ENCODE data around the gene PARP16. TPM values are rescaled to one million over a fixed set of nuclear protein-coding genes. Genes with fewer than 3 reads are reported as not detected.

Gene PARP16
- polyA plus RNA-seq, 2 of the 4 experiments (the other 2 are of a cell fraction): 7.5 to 9.8 TPM

DNA sequence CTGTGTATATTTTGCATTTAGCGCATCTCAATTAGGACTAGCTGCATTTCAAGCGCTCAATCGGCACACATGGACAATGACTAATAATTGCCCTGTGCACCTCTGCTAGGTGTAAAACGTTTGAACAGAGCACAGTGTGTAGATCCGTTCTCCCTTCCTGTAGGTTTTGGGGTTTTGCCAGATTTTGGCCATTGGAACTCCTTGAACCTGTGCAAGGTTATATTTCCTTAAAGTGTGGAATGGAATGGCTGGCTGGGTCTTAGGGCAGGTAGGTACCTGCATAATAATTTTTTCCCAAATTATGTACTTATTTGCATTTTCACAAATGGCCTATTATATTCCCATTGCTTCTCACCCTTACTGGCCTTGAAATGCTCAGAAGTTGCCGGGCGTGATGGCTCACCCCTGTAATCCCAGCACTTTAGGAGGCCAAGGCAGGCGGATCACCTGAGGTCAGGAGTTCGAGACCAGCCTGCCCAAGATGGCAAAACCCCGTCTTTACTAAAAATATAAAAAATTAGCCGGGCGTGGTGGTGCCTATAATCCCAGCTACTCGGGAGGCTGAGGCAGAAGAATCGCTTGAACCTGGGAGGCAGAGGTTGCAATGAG is 18.6 kb upstream of the PARP16 start:
- H3K4me1 ChIP-seq: peaks cover 23% of the 10 kb centered on the region
- 8% methylated on average over 14 of the region's 14 CpGs for WGBS (ENCODE audit: missing lambda C conversion rate)
- FAIRE-seq: no peak
- peak overlapping the region; percentile 20 for H3K4me3 ChIP-seq
- peak overlapping the region; percentile 68 for H3K4me2 ChIP-seq
- ChIA-PET CTCF (interaction anchor here (0.6 to 10.2 kb wide), 9 partner anchors 12 to 523 kb away, joined by 3 to 177 read pairs (median 4); partner anchors contain the start of genes CLPX and PARP16), POLR2A (interaction anchor here (0.6 to 2.8 kb wide), 37 partner anchors 8 to 564 kb away, joined by 3 to 103 read pairs (median 4); partner anchors contain the start of genes CLPX, HACD3, IGDCC3 and INTS14)
- peak overlapping the region; percentile 19 to 54; a peak in 5 of 6 replicates for H3K27ac ChIP-seq
- no peaks in the 10 kb centered on the region for H3K9me3 ChIP-seq
- peak; percentile 69 to 78 for ATAC-seq
- DNase-seq (ENCODE audit: low read depth in 1 of 2, low spot score in 1 of 2): peak in 1 of 2 experiments; percentile 74
- TF ChIP-seq, protein P1, sequence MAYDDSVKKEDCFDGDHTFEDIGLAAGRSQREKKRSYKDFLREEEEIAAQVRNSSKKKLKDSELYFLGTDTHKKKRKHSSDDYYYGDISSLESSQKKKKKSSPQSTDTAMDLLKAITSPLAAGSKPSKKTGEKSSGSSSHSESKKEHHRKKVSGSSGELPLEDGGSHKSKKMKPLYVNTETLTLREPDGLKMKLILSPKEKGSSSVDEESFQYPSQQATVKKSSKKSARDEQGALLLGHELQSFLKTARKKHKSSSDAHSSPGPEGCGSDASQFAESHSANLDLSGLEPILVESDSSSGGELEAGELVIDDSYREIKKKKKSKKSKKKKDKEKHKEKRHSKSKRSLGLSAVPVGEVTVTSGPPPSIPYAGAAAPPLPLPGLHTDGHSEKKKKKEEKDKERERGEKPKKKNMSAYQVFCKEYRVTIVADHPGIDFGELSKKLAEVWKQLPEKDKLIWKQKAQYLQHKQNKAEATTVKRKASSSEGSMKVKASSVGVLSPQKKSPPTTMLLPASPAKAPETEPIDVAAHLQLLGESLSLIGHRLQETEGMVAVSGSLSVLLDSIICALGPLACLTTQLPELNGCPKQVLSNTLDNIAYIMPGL (CRISPR knock-in tag; IDR thresholded peaks at IDR 0.05; ENCODE audit: borderline replicate concordance): peak; percentile 7; the same call in 1 of the 2 replicates
- TF ChIP-seq TP53 (CRISPR knock-in tag; IDR thresholded peaks at IDR 0.05) (peak; percentile 96), JUN (IDR thresholded peaks at IDR 0.05) (no peak), SREBF2 (IDR thresholded peaks at IDR 0.05) (no peak), PHF8 (IDR thresholded peaks at IDR 0.05; ENCODE audit: borderline replicate concordance, low read depth) (no peak), EHF (CRISPR knock-in tag; IDR thresholded peaks at IDR 0.05) (no peak; the same call in 1 of the 2 replicates), CBX2 (IDR thresholded peaks at IDR 0.05; ENCODE audit: borderline replicate concordance, low read depth) (no peak), TFCP2L1 (CRISPR knock-in tag; IDR thresholded peaks at IDR 0.05) (peak; percentile 96), BHLHE40 (IDR thresholded peaks at IDR 0.05; ENCODE audit: low read depth, low read length) (0 out of 2 replicates have a peak, but pooled peaks have one; percentile 34), GATA3 (IDR thresholded peaks at IDR 0.05; ENCODE audit: borderline replicate concordance) (no peak), POLR2A (IDR thresholded peaks at IDR 0.05; ENCODE audit: low read length) (no peak), HOXB5 (CRISPR knock-in tag; IDR thresholded peaks at IDR 0.05) (0 out of 2 replicates have a peak, but pooled peaks have one; percentile 74), HOXA7 (CRISPR knock-in tag; IDR thresholded peaks at IDR 0.05) (peak; percentile 96; the same call in 1 of the 2 replicates), ZC3H11A (IDR thresholded peaks at IDR 0.05) (no peak), ZFP36 (IDR thresholded peaks at IDR 0.05; ENCODE audit: borderline replicate concordance, partially characterized antibody) (no peak), RFX5 (IDR thresholded peaks at IDR 0.05) (no peak), ZSCAN20 (CRISPR knock-in tag; IDR thresholded peaks at IDR 0.05) (peak; percentile 68; the same call in 1 of the 2 replicates), RARB (CRISPR knock-in tag; IDR thresholded peaks at IDR 0.05) (peak; percentile 98), KDM5A (IDR thresholded peaks at IDR 0.05) (no peak), NR3C1 (IDR thresholded peaks at IDR 0.05) (no peak), ESRRA (IDR thresholded peaks at IDR 0.05; ENCODE audit: borderline replicate concordance, low read length) (no peak), MAZ (IDR thresholded peaks at IDR 0.05; ENCODE audit: borderline replicate concordance, low read depth, low read length) (no peak), FOSB (CRISPR knock-in tag; IDR thresholded peaks at IDR 0.05) (peak; percentile 99), MAFK (IDR thresholded peaks at IDR 0.05; ENCODE audit: partially characterized antibody) (no peak), SMC3 (IDR thresholded peaks at IDR 0.05) (no peak), ZNF302 (CRISPR knock-in tag; IDR thresholded peaks at IDR 0.05) (no peak), HOXB13 (CRISPR knock-in tag; IDR thresholded peaks at IDR 0.05; ENCODE audit: low read depth) (no peak), RCOR1 (IDR thresholded peaks at IDR 0.05; ENCODE audit: low read depth, low read length) (no peak), MYC (IDR thresholded peaks at IDR 0.05; ENCODE audit: borderline replicate concordance, low read length) (no peak)
- TF ChIP-seq, protein P2, sequence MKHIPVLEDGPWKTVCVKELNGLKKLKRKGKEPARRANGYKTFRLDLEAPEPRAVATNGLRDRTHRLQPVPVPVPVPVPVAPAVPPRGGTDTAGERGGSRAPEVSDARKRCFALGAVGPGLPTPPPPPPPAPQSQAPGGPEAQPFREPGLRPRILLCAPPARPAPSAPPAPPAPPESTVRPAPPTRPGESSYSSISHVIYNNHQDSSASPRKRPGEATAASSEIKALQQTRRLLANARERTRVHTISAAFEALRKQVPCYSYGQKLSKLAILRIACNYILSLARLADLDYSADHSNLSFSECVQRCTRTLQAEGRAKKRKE (CRISPR knock-in tag; IDR thresholded peaks at IDR 0.05; ENCODE audit: low read depth): peak; percentile 9; the same call in 1 of the 2 replicates
- TF ChIP-seq, protein P3, sequence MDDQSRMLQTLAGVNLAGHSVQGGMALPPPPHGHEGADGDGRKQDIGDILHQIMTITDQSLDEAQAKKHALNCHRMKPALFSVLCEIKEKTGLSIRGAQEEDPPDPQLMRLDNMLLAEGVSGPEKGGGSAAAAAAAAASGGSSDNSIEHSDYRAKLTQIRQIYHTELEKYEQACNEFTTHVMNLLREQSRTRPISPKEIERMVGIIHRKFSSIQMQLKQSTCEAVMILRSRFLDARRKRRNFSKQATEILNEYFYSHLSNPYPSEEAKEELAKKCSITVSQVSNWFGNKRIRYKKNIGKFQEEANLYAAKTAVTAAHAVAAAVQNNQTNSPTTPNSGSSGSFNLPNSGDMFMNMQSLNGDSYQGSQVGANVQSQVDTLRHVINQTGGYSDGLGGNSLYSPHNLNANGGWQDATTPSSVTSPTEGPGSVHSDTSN (IDR thresholded peaks at IDR 0.05): no peak
- TF ChIP-seq, protein P4, sequence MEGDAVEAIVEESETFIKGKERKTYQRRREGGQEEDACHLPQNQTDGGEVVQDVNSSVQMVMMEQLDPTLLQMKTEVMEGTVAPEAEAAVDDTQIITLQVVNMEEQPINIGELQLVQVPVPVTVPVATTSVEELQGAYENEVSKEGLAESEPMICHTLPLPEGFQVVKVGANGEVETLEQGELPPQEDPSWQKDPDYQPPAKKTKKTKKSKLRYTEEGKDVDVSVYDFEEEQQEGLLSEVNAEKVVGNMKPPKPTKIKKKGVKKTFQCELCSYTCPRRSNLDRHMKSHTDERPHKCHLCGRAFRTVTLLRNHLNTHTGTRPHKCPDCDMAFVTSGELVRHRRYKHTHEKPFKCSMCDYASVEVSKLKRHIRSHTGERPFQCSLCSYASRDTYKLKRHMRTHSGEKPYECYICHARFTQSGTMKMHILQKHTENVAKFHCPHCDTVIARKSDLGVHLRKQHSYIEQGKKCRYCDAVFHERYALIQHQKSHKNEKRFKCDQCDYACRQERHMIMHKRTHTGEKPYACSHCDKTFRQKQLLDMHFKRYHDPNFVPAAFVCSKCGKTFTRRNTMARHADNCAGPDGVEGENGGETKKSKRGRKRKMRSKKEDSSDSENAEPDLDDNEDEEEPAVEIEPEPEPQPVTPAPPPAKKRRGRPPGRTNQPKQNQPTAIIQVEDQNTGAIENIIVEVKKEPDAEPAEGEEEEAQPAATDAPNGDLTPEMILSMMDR (IDR thresholded peaks at IDR 0.05): no peak
- TF ChIP-seq, protein P5, sequence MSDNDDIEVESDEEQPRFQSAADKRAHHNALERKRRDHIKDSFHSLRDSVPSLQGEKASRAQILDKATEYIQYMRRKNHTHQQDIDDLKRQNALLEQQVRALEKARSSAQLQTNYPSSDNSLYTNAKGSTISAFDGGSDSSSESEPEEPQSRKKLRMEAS (IDR thresholded peaks at IDR 0.05): no peak
- TF ChIP-seq, protein P6, sequence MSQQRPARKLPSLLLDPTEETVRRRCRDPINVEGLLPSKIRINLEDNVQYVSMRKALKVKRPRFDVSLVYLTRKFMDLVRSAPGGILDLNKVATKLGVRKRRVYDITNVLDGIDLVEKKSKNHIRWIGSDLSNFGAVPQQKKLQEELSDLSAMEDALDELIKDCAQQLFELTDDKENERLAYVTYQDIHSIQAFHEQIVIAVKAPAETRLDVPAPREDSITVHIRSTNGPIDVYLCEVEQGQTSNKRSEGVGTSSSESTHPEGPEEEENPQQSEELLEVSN (IDR thresholded peaks at IDR 0.05; ENCODE audit: borderline replicate concordance, low read depth): no peak
- TF ChIP-seq, protein P7, sequence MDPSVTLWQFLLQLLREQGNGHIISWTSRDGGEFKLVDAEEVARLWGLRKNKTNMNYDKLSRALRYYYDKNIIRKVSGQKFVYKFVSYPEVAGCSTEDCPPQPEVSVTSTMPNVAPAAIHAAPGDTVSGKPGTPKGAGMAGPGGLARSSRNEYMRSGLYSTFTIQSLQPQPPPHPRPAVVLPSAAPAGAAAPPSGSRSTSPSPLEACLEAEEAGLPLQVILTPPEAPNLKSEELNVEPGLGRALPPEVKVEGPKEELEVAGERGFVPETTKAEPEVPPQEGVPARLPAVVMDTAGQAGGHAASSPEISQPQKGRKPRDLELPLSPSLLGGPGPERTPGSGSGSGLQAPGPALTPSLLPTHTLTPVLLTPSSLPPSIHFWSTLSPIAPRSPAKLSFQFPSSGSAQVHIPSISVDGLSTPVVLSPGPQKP (IDR thresholded peaks at IDR 0.05; ENCODE audit: low read depth, low read length): no peak
